Thoracic aorta (tissue), 2 donors: Measurements from ENCODE around the gene HBEGF. TPM values are rescaled to one million over a fixed set of nuclear protein-coding genes. Genes with fewer than 3 reads are reported as not detected.

Experiments
- ATAC-seq: fragments of 150-250 bp; one replicate; pipeline ENCODE4 v1.8.0; 2017; ENCODE audit warnings: low read depth; ENCODE audit not compliant: insufficient number of reproducible peaks, low FRiP score
- DNase-seq: peaks from one replicate; pipeline ENCODE4 v3.0.0-alpha.2; 2020; ENCODE audit warnings: low spot score
- H3K27ac ChIP-seq, 2 donors: fragments of 200-600 bp; sonication (generic); 1 replicate in 1 of 2; 2 replicates in 1 of 2; pipeline ENCODE4 v1.5.1; 2016; ENCODE audit warnings: mild to moderate bottlenecking in 2 of 2, moderate library complexity in 2 of 2
- H3K27me3 ChIP-seq: fragments of 200-600 bp; sonication (generic); replicated peaks from 2 replicates; pipeline ENCODE4 v1.6.0; 2016; ENCODE audit warnings: mild to moderate bottlenecking; ENCODE audit not compliant: insufficient read depth
- H3K36me3 ChIP-seq: fragments of 200-600 bp; sonication (generic); one replicate; pipeline ENCODE4 v1.5.1; 2016
- H3K4me1 ChIP-seq, 2 donors: fragments of 200-600 bp; sonication (generic); 1 replicate in 1 of 2; 2 replicates in 1 of 2; pipeline versions ENCODE4 v1.5.1 to v1.6.0; 2016; ENCODE audit warnings: low read depth in 2 of 2, mild to moderate bottlenecking in 1 of 2; ENCODE audit not compliant: control insufficient read depth in 1 of 2
- H3K4me3 ChIP-seq: fragments of 200-600 bp; sonication (generic); 2 replicates; pipeline ENCODE4 v1.5.1; 2016; ENCODE audit warnings: mild to moderate bottlenecking
- H3K9me3 ChIP-seq: fragments of 200-600 bp; sonication (generic); 2 replicates; pipeline ENCODE4 v1.5.1; 2016
- CTCF ChIP-seq: fragments of 200-600 bp; sonication (generic); IDR thresholded peaks from one replicate; pipeline ENCODE4 v1.5.1; 2019; ENCODE audit warnings: antibody characterized with exemption
- total RNA-seq, 2 donors: library from RNA; depleted of rRNA; stranded (reverse); fragments of >200 nt; gene quantifications; one replicate each; pipeline versions ENCODE4 v1.1.0 to v1.2.3, GENCODE V29; 2016

Gene HBEGF
- total RNA-seq, result 10 to 100 TPM; 22.6 to 36.0 TPM

- peak within 1 kb of the TSS; percentile 64 to 68 for H3K27ac ChIP-seq
- ATAC-seq (peak; percentile 39), DNase-seq (no peak)
- H3K27me3 ChIP-seq, result no peaks in the 10 kb centered on the region
- peak; percentile 45 for TF ChIP-seq CTCF
- H3K4me1 ChIP-seq, result peaks cover 7 to 35% of the 10 kb centered on the region in 2 donors
- no peaks in the 10 kb centered on the region for H3K9me3 ChIP-seq
- peak within 1 kb of the TSS; percentile 84 for H3K4me3 ChIP-seq
- no peaks in the 10 kb centered on the region for H3K36me3 ChIP-seq
Measured at GRCh38 chr5:140346348-140347221, at the start of gene HBEGF. HBEGF (minus strand) TSS chr5:140346603; CDS start chr5:140346328, 275 bp downstream.

GRCh38 chr5:140393738-140394137 is 47.3 kb upstream of the HBEGF start:
- H3K27ac ChIP-seq, result no peak overlapping the region
- no peak overlapping the region for H3K4me3 ChIP-seq
- TF ChIP-seq CTCF, result no peak
- DNase-seq, result no peak
- no peak for ATAC-seq
- no peaks in the 10 kb centered on the region for H3K4me1 ChIP-seq
- H3K36me3 ChIP-seq, result no peaks in the 10 kb centered on the region
- no peaks in the 10 kb centered on the region for H3K27me3 ChIP-seq
- no peaks in the 10 kb centered on the region for H3K9me3 ChIP-seq

GRCh38 chr5:140391732-140392131 is 45.3 kb upstream of the HBEGF start:
- Histone ChIP-seq H3K36me3 (no peaks in the 10 kb centered on the region), H3K9me3 (no peaks in the 10 kb centered on the region), H3K4me3 (no peak overlapping the region), H3K27ac (no peak overlapping the region), H3K27me3 (no peaks in the 10 kb centered on the region), H3K4me1 (no peaks in the 10 kb centered on the region)
- ATAC-seq (no peak), DNase-seq (no peak)
- TF ChIP-seq CTCF, result no peak

- Histone ChIP-seq H3K4me3 (no peak overlapping the region), H3K36me3 (no peaks in the 10 kb centered on the region)
- no peak for ATAC-seq
Measured at GRCh38 chr5:140391312-140391711, 44.9 kb upstream of the HBEGF start.

More at GRCh38 chr5:140391312-140391711, 44.9 kb upstream of the HBEGF start:
- TF ChIP-seq CTCF, result no peak
- no peak for DNase-seq
- no peaks in the 10 kb centered on the region for H3K27me3 ChIP-seq
- H3K4me1 ChIP-seq, result no peaks in the 10 kb centered on the region
- no peak overlapping the region for H3K27ac ChIP-seq
- no peaks in the 10 kb centered on the region for H3K9me3 ChIP-seq
